Measurements from ENCODE around the gene KRT3.

Gene KRT3

DNA sequence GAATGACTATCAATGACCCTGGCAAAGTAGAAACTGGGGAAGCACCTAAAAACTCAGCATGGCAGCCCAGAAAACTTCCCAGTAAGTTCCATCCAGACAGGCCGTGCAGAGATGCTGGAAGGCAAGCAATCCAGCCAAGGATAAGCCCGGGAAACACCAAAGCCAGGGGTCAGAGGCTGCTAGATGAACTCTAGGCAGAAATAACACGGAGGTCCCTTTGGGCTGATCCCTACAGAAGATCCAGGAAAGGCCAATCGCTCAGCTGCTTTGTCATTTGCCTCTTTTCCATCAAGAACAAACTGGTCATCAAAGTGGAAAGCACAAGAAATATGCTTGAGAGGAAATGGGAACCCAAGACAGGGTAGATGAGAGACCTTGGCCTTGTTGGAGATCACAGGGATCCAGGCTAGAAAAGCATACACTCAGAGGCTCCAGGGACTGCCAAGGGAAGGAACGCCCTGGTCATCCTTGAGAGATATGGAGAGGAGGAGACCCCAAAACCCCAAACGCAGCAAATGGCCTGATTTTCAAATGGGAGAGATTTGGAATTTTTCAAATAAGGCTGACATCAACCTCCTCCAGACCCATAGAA, 31.7 kb upstream of the KRT3 start:
- no peak for DNase-seq (ENCODE audit: low spot score)

DNA sequence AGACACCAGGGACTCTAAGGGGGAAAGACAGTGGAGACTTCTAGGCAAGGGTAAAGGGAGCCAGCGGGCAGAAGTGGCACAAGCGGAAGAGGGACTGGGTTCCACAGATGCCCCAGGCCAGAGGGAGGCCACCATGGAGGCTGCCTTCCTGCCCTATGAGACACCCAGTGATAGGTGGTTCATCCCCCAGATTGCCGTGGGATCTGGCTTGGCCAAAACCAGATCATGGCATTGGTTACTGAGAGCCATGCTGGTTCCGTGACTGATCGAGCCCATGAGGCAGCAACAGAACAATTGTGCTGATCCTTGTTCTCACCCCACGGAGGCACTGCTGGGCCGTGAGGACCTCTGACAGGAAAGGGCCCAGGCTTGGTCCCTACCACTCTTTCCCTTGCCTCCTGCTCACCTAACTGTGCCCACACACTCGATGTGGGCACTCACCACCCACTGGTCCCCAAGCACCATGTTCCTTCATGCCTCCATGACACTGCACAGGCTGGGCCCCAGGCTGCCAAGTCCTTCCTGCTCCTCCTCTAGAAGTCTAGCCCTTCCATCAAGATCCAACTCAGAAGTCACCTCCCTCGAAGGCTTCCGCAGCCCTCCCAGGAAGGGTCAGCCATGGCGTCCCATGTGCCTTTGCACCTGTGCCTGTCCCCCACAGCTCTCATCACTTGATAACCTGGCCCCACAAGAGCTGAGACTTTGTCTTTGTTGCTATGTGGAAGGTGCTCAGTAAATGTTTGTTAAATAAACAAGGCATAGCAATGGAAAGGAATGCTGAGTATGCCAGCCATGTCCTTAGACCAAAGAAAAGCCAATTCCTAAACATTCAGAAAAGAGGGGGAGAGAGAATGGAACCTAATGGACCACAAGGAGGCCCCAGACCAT, 30.9 kb upstream of the KRT3 start:
- no peak for DNase-seq (ENCODE audit: low spot score)

DNA sequence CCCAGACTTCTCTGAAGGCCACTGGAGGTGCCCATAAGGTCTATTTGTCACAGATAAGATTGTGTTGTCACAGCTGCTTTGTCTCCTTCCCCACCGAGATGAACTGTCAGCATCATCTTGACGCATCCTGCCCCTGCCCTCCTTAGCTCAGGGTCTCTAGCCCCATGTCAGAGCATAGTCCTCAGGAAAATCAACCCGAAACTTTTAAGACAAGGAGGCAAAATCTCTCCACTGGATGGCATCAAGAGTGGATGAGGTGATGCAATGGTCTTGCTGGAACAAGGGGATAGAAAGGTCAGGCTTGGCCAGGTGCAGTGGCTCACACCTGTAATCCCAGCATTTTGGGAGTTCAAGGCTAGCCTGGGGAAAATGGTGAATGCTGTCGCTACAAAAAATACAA, 30.0 kb upstream of the KRT3 start:
- no peak for DNase-seq (ENCODE audit: low spot score)

DNA sequence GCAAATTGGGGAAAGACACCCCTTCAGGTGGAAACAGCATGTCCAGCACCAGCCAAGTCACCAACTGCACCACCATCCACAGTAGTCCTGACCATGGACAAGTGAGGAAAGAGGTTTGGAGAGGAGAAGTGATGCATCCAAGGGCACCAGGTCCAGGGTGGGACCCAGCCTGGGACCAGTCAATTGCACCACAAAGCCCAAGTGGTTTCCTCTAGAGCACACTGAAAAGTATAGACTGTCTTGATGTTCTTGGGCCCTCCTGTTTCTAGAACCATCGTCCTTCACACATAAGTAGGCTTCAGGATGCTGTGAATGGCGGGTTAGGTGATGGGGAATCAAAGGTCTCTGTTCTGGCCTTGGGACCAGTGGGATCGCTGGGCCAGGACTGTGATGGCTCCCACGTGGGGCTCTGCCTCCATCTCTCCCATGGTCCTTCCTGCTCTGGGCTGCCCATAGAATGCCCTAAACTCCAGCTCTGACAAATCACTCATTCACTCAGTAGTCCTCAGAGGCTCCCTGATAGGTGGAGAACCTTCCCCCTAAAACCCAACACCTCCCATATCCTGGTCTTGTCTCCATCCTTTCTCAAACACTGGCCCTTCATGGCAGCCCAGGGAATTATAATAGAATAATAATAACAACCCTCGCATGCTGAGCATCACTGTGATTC, 29.0 kb upstream of the KRT3 start:
- DNase-seq (ENCODE audit: low spot score): no peak

DNA sequence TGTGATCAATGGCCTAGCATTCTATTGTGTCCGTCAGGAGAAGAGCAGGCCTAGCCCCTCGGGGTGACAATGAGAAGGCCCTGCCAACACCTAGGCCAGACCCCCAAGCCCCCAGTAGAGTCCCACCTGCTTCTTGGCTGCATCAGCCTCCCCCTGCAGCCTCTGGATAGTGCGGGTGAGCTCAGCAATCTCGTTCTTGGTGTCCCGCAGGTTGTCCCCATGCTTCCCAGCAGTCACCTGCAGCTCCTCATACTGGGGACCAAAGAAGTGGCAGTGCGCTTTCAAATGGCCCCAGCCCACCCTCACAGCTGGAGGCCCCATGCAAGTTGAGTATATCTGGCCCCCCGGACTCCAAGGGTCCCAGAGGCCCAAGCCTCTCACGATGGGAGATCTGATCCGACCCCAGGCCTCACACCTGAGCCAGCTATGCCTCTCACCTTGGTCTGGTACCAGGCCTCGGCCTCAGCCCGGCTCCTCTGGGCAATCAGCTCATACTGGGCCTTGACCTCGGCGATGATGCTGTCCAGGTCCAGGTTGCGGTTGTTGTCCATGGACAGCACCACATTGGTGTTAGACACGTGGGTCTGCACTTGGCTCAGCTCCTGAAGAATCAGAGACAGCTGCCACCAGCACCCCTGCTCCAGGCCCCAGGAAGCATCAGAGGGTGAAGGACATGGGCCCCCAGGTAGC, 28.0 kb upstream of the KRT3 start:
- no peak for DNase-seq (ENCODE audit: low spot score)

DNA sequence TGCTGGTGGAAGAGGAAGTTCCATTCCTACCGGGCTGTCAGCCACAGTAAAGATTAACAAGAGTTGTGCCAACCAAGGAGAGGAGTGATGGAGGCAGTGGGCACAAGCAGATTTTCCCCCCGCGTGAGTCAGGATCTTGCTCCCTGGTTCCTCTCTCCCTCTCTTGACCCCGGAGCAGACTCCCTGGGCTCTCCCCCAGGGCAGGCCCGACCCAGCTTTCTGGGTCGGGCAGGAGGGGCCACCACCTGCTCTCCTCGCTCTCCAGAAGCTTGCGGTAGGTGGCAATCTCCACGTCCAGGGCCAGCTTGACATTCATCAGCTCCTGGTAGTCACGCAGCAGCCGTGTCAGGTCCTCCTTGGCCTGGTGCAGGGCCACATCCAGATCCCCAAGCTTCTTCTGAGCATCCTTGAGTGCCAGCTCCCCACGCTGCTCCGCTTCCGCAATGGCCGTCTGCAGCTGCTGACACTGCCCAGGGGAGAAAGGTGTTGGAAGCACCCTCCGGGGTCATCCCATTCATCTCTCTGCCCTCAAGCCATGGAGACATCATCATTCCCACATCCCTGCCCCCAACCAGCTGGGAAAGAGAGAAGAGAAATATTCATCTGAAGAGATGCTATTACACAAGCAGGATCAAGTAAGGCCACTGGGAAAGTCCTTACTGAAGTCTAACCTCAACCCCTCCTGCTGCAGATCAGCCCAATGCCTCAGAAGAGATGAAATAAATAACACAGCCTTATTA, 27.0 kb upstream of the KRT3 start:
- DNase-seq (ENCODE audit: low spot score): no peak

DNA sequence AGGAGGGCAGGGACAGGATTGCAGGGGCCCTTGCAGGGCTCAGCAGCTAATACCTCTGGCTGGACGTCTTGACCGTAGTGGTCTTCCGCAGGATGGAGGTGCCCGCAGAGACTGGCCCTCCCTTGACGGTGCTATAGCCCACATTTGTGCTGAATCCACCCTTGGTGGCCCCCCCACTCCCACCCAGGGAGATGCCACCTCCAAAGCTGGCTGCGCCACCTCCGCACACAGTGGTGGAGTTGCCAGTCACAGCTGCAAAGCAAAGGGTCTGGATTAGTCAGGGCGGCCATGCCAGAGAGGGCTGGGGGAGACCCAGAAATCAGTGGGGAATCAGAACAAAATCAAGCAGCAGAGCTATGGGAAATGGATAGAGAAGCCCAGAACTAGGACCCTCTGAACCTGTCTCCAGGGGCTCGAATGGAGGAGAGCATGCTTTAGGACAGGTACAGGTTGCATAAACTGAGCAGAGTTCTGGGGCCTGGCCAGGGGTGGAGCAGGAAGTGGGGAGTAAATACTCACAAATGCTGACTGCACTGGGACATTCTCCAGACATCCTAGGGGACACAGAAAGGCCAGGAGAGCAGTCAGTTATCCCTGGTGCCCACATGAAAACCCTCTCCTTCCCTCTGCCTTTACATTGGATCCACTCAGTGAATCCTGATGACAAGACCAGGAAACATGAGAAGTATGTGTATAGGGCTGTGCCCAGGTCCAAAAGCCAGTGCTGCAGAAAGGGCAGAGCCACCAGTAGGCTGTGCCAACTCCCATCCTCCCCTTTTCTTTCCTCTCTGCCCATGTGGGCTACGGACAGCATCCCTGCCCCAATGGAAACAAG, 26.1 kb upstream of the KRT3 start:
- DNase-seq (ENCODE audit: low spot score): no peak

DNA sequence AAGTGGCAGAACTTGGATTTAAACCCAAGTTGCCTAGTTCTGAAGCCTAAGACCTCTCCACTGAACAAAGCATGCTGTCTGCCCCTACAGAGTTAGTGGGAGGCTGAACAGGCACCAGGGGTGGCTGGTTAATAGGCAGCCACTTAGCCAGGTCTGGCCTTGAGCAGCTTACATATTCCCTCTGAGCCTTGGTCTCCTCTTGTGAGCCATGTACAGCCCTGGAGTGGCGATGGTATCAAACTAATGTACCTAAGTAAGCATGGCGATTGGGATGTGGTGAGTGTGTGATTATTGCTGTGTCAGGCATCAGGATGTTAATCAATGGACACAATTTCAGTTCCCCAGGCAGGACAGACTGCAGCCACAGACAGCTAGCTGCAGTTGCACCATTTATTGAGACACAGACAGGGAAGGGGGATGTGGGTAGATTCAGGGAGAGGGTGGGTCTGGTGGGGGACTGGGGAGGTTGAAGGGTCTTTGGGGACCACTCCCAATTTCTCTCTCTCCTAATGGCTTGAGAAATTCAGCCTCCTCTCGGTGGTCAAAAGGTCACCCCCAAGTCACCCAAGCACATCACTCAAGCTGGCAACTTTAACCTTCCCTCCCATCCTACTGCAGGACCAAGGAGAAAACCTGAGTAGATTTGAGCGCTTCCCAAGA, 25.3 kb upstream of the KRT3 start:
- no peak for DNase-seq (ENCODE audit: low spot score)

DNA sequence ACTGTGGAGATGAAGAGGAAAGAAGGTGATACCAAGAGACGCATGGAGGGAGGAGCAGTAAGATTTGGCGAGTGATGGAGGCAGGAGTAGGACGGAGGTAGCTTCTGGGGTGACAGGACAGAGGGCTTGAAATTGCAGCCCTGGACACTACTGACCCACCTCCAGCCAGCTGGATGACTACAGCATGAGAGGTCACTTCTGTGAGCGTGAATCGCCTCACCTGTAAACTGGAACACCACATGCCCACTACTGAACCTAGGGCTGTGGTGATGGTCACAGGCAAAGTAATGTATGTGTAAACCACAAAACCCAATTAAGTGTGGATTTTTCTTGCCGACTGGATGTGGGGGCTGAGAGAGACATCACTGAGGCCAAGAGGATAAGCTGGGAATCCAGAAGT, 24.6 kb upstream of the KRT3 start:
- DNase-seq (ENCODE audit: low spot score): no peak

DNA sequence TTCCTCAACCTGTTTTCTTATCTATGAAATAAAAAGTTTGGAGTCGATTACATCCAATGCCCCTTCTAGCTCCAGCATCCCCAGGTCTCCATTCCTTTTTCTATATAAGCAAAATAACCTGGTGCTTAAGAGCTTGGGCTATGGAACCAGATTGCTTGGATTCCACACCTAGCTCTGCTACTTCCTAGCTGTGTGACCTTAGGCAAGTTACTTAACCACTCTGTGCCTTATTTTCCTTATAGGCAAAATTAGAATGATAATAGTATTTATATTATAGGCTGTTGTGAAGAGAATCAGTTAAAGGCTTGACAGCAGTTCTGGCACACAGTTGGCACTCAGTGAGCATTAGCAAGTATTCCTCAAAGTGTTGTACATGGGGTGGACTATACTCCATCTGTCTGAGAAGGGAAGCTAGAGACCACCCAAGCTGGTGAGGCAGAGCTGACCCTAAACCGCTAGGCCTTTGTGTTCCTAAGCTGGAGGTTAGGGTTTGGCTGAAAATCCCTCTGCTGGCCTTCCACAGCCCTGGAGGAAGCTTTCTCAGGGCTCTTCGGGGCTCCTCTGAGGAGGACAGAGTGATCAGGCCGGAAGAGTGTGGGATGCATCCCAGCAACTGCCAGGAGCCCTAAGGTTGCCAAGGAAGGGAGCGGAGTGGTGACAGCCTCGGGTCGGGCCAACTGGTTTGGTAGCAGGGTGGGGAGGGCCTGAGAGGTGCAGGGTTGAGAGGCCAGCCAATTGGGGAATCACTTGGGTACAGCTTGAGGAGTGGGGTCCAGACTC, 24.0 kb upstream of the KRT3 start:
- DNase-seq (ENCODE audit: low spot score): no peak

DNA sequence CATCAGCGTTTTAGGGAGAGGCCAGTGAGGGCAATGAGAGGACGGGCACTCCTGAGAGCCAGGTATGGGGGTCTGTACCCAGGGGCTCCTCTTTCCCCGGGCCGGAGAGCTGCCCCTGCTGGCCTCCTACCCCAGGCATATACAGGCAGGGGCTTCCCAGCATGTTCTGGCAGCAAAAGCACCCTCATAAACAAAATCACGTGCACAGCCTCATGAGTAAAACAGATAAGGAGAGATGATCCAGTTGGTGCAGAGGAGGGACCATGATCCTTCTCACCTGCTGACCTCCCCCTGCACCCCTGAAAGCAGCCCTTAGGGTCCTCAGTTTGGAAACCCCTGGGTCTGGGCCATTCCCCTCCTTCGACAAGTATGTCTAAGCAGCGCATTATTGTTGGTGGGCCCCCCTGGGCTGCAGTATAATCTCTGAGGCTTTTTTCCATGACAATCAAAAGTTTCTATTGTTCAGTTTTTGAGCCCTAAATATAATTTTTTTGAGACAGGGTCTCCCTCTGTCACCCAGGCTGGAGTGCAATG, 23.0 kb upstream of the KRT3 start:
- DNase-seq (ENCODE audit: low spot score): no peak

DNA sequence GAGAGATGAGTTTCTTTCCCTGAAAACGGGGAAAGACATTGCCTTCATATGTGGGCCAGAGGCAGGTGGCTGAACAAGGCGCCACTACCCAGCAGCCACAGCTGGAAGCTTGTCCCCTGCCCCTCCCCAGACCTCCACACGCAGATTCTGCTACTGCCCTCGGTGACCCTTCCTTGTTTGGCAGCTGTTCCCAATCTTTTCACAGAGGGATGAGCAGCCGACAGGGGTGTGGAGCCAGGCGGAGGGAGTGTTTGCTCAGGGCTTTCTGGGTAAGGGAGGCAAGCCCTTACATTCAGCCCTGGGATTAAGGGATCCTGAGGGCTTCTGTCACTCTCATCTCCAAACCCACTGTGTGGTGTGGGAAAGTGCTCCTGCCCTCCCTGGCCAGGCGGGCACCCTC, 22.5 kb upstream of the KRT3 start:
- DNase-seq (ENCODE audit: low spot score): no peak

DNA sequence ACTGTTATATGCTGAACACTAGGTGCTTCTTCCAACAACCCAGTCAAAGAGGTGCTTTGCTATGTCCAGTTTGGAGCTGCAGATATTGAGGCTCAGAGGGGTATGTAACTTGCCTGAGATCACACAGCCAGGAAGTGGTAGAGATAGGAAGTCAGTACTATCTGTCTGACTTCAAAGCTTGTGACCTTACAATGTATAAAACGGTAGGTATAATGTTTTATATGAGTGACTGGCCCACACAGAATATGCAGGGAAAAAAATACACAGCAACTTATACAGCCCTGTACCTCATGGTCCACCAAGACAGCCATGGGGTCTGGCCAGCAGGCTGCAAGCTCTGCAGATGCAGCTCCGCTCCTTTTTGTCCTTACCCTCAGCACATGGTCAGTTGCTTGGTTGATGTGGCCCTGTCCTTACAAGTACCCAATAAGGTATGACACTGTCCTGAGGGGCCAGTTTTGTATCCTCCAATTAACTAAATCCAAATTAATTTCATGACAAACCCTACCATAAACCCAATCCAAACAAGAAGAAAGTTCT, 21.9 kb upstream of the KRT3 start:
- no peak for DNase-seq (ENCODE audit: low spot score)

DNA sequence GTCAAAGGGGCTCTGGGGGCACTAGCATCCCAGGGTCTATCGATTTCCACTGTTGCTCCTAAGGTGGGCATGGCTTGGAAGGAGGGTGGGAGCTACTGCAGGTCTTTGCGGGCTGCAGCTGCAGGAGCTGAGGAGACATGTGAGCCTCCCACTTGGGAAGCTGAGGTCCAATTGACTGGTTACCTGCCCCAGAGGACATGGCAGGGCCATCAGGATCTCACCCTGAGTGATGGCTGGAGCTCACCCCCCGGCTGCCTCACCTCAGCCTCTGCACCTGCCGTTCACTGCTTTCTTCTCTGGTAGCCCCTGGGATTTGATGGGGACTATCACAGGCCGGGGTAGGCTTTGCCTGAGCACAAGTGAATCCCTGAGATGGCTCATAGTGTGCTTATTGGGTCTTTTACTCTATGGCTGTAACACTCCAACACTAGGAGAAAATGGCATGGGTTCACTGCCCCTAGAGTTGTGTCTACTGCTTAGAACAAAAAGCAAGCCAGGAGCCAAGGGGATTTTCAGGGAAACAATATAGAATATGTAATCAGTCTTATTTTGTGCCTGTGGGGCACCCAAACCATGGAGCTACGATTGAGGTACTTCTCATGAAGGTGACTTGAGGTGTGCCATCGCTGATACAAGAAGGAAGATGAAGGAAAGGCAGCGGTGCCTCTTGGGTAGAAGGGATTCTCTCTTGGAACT, 21.2 kb upstream of the KRT3 start:
- DNase-seq (ENCODE audit: low spot score): no peak

DNA sequence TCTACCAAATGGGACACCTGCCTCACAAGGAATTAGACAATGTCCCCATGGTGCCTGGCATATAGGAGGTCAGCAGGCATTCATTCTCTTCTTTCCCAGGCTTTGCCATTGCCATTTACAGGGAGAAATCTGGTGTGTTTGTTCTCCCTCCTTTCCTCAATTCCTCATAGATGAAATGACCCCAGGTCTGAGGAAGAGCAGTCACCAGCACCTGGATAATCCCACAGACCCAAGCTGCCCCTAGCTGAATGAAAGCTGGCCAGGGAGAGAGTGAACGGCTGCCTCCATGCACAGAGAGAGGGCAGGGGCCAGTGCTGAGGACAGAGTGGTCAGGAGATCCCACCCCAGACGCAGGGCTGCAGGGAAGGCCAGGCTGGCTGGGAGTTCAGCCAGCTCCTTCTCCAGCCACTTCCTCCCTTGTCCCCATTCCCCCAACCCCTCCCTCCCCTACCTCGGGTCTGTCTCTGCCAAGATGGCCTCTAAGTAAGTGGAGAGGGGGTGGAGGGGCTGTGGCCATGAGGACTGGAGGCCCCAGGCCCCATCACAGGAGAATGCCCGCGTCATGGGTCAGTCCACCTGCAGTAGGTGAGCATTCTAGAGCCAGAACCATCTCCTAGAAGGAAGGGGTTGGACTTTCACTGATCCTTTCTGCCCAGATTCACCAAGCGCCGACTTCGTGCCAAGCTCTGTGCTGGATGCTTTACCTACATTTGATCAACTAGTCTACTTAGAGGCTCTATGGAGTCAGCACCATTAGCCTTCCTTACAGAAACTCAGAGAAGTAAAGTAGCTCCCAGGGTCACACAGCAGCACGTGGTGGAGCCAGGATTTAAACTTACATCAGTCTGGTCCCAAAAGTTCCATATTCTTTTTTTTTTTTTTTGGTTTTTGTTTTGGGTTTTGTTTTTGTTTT, 20.0 kb upstream of the KRT3 start:
- DNase-seq (ENCODE audit: low spot score): no peak

DNA sequence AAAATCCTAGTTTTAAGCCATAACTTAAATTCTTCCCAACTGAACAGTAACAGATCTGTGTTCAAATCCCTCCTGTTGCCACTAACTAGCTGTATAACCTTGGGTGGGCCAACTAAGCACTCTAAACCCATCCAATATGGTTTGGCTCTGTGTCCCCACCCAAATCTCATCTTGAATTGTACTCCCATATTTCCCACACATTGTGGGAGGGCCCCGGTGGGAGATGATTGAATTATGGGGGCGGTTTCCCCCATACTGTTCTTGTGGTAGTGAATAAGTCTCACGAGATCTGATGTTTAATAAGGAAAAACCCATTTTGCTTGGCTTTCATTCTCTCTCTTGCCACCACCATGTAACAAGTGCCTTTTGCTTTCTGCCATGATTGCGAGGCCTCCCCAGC, 19.2 kb upstream of the KRT3 start:
- DNase-seq (ENCODE audit: low spot score): no peak

DNA sequence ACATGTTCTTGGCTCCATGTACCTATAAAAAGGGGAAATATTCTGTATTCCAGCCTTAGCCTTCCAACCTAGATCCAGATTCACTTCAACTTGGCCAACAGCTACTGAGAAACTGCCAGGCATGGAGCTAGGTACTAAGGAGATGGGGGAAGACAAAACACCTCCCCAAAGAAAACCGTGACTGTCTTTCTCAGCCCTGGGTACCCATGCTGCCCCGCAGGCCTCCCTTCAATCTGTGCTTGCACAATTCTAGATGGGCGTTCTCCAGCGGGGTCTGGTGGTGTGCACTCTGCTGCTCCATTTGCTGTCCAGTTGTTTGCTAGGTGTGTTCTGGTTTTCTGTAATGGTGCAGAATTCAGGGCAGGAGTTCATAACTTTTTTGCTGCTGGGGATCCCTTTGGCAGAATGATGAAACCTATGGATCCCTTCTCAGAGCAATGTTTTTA, 18.8 kb upstream of the KRT3 start:
- DNase-seq (ENCODE audit: low spot score): no peak
